B cell (primary cell): ENCODE results near the gene CYP1A1. TPM values are rescaled to one million over a fixed set of nuclear protein-coding genes. Genes with fewer than 3 reads are reported as not detected.

Experiments
- ATAC-seq: fragments of 200-7000 bp; cut with Tn5 transposase; one replicate; pipeline ENCODE4 v1.10.0; 2021; ENCODE audit warnings: low read depth, mild to moderate bottlenecking, moderate number of reproducible peaks, moderate library complexity
- CTCF ChIA-PET: fragments of 350-600 bp; sonication (Branson Sonifier 250); formaldehyde crosslinking; loops from one replicate; lab custom pipeline; 2021; ENCODE audit warnings: antibody characterized with exemption, inconsistent platforms; lab: Charles Lee
- POLR2A ChIA-PET: fragments of 350-600 bp; sonication (Branson Sonifier 250); formaldehyde crosslinking; loops from one replicate; lab custom pipeline; 2021; ENCODE audit warnings: antibody characterized with exemption; lab: Charles Lee
- DNase-seq: peaks from one replicate; pipeline ENCODE4 v3.0.0; 2013
- H2AFZ ChIP-seq: 2 replicates; pipeline ENCODE4 v1.6.1; 2012; ENCODE audit warnings: mild to moderate bottlenecking, low read depth, low read length; ENCODE audit not compliant: insufficient read depth, poor library complexity, severe bottlenecking
- H3K27ac ChIP-seq, 2 donors: 1 replicate in 1 of 2; 2 replicates in 1 of 2; pipeline ENCODE4 v1.5.1; 2012 to 2013; ENCODE audit warnings: low read length in 2 of 2, mild to moderate bottlenecking in 2 of 2, moderate library complexity in 1 of 2
- H3K27me3 ChIP-seq, 4 experiments: fragments of 200-600 bp in 1 of 4; sonication (generic) in 1 of 4; replicated peaks in 1 of 4; 1 replicate in 2 of 4; 2 replicates in 2 of 4; pipeline versions ENCODE4 v1.6.1 to v1.7.0; 2013 to 2016; ENCODE audit warnings: low read length in 3 of 4, mild to moderate bottlenecking in 2 of 4, mixed read lengths in 1 of 4, moderate library complexity in 1 of 4; ENCODE audit not compliant: insufficient read depth in 4 of 4, control insufficient read depth in 3 of 4; ENCODE audit errors: control extremely low read depth in 1 of 4
- H3K36me3 ChIP-seq, 2 experiments: replicated peaks in 1 of 2; 1 replicate in 1 of 2; 2 replicates in 1 of 2; pipeline versions ENCODE4 v1.6.1 to v1.7.1; 2013; ENCODE audit warnings: low read length in 1 of 2; ENCODE audit not compliant: insufficient read depth in 2 of 2, control insufficient read depth in 1 of 2; ENCODE audit errors: control extremely low read depth in 1 of 2, extremely low read depth in 1 of 2
- H3K4me1 ChIP-seq, 2 donors: fragments of 200-600 bp in 1 of 2; sonication (generic) in 1 of 2; 1 replicate in 1 of 2; 2 replicates in 1 of 2; pipeline versions ENCODE4 v1.5.1 to v1.6.1; 2013 to 2017; ENCODE audit warnings: low read length in 2 of 2; ENCODE audit not compliant: control insufficient read depth in 2 of 2, insufficient read depth in 2 of 2
- H3K4me2 ChIP-seq: replicated peaks from 2 replicates; pipeline ENCODE3; 2012; ENCODE audit warnings: mild to moderate bottlenecking, low read depth, low read length; ENCODE audit not compliant: poor library complexity, severe bottlenecking
- H3K4me3 ChIP-seq, 5 experiments: fragments of 200-600 bp in 1 of 5; sonication (generic) in 1 of 5; 1 replicate in 3 of 5; 2 replicates in 2 of 5; pipeline versions ENCODE4 v1.5.1 to v1.7.0; 2011 to 2016; ENCODE audit warnings: low read length in 4 of 5, mild to moderate bottlenecking in 4 of 5, low read depth in 2 of 5, control low read depth in 1 of 5, moderate library complexity in 1 of 5; ENCODE audit not compliant: insufficient read depth in 1 of 5; ENCODE audit errors: control extremely low read depth in 1 of 5, extremely low read depth in 1 of 5
- H3K79me2 ChIP-seq: fragments of 200-600 bp; sonication (generic); one replicate; pipeline ENCODE4 v1.6.0; 2016; ENCODE audit warnings: low read length; ENCODE audit not compliant: control insufficient read depth, insufficient read depth
- H3K9ac ChIP-seq: fragments of 200-600 bp; sonication (generic); 2 replicates; pipeline ENCODE4 v1.6.1; 2017; ENCODE audit warnings: mild to moderate bottlenecking, low read length, moderate library complexity
- H3K9me3 ChIP-seq, 3 donors: one replicate each; pipeline versions ENCODE4 v1.6.1 to v1.7.1; 2013; ENCODE audit warnings: low read length in 2 of 3; ENCODE audit not compliant: control insufficient read depth in 2 of 3, insufficient read depth in 1 of 3; ENCODE audit errors: control extremely low read depth in 1 of 3
- H4K20me1 ChIP-seq: 2 replicates; pipeline ENCODE4 v1.6.0; 2012; ENCODE audit warnings: mild to moderate bottlenecking, low read length; ENCODE audit not compliant: insufficient read depth, control insufficient read depth, poor library complexity, severe bottlenecking
- H3K27ac Mint-ChIP-seq: one replicate; pipeline ENCODE4 v1.8.0; 2021; ENCODE audit warnings: mixed read lengths
- H3K27me3 Mint-ChIP-seq: one replicate; pipeline ENCODE4 v1.8.0; 2021; ENCODE audit warnings: mixed read lengths
- H3K4me1 Mint-ChIP-seq: one replicate; pipeline ENCODE4 v1.8.0; 2021; ENCODE audit warnings: mixed read lengths
- H3K4me3 Mint-ChIP-seq: one replicate; pipeline ENCODE4 v1.8.0; 2021; ENCODE audit warnings: mixed read lengths
- H3K9me3 Mint-ChIP-seq: one replicate; pipeline ENCODE4 v1.8.0; 2022; ENCODE audit warnings: mixed read lengths; ENCODE audit not compliant: insufficient read depth
- CTCF ChIP-seq: fragments of 200-600 bp; IDR thresholded peaks from one replicate; pipeline ENCODE4 v1.8.0; 2022; ENCODE audit warnings: antibody characterized with exemption, mild to moderate bottlenecking
- EZH2 ChIP-seq: IDR thresholded peaks from 2 replicates; pipeline ENCODE4 v1.6.1; 2012; ENCODE audit warnings: borderline replicate concordance, low read depth, mild to moderate bottlenecking, moderate library complexity, low read length; ENCODE audit not compliant: insufficient read depth, poor library complexity, severe bottlenecking
- WGBS: methylation state at CpG from one replicate; pipeline ENCODE4 v1.1.5; 2013; ENCODE audit warnings: missing lambda C conversion rate; ENCODE audit not compliant: insufficient coverage; 5-methylcytosine and 5-hydroxymethylcytosine counted together
- intact Hi-C: fragments of 100-400 bp; cut with micrococcal nuclease; formaldehyde crosslinking; loops from one replicate; pipeline ENCODE4 v1.10.0; 2022
- polyA plus RNA-seq: library from polyadenylated mRNA; depleted of rRNA; stranded (reverse); fragments of >200 nt; gene quantifications from 2 replicates; pipeline ENCODE4 v1.2.3, GENCODE V29; 2012
- total RNA-seq, 2 donors: library from RNA; stranded (reverse); fragments of 120-200 nt in 1 of 2; gene quantifications; 1 replicate in 1 of 2; 2 replicates in 1 of 2; pipeline versions ENCODE4 v1.2.3 to v1.2.4, GENCODE V29; 2013 to 2022

CYP1A1 gene
- total and polyA plus RNA-seq, 2 donors (not counting 1 experiment from before 2014, with no cell fraction given) = 0.24 TPM; not detected in 1

DNA sequence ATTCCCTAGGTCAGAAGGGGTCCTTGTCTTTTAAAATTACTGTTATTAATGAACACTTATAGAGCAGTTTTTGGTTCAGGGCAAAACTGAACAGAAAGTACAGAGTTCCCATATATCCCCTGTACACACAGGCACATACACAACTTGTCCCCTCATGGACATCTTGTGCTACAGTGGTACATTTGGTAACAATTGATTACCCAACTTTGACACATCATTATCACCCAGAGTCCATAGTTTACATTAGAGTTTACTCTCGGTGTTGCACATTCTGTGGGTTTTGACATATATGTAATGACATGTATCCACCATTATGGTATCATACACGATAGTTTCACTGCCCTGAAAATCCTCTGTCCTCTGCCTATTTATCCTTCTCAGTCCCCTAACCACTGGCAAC, 28.5 kb downstream of the CYP1A1 start:
- Mint-ChIP-seq H3K27me3 (peaks cover 4% of the 10 kb centered on the region), H3K9me3 (no peaks in the 10 kb centered on the region), H3K4me3 (peak overlapping the region; percentile 100), H3K27ac (peak overlapping the region; percentile 97), H3K4me1 (peaks cover 33% of the 10 kb centered on the region)
- peaks cover 49% of the 10 kb centered on the region for H3K79me2 ChIP-seq
- H3K27me3 ChIP-seq = peaks cover 0 to 9% (median 1%) of the 10 kb centered on the region in 4 experiments
- ChIA-PET POLR2A (no interaction called here), CTCF (interaction anchor here (0.7 kb wide), 1 partner anchor 63 kb away, joined by 3 read pairs; no protein-coding TSS in a partner anchor)
- H3K27ac ChIP-seq = peak overlapping the region in 1 of 2 donors; percentile 87
- H3K36me3 ChIP-seq = no peaks in the 10 kb centered on the region
- intact Hi-C loops = loop anchor here (1.0 to 2.0 kb wide), 4 partner anchors 28 to 193 kb away; partner anchors contain the start of genes ARID3B, CYP1A1 and MPI
- TF ChIP-seq CTCF (no peak), EZH2 (no peak)
- ATAC-seq = no peak
- H2AFZ ChIP-seq = peak overlapping the region; percentile 96
- WGBS = 100% methylated on average over 1 of the region's 2 CpGs
- H4K20me1 ChIP-seq = no peaks in the 10 kb centered on the region
- H3K9me3 ChIP-seq = no peaks in the 10 kb centered on the region
- peaks cover 14 to 16% of the 10 kb centered on the region in 2 donors for H3K4me1 ChIP-seq
- no peak for DNase-seq
- peak overlapping the region; percentile 88 for H3K4me2 ChIP-seq
- peak overlapping the region; percentile 89 for H3K9ac ChIP-seq
- peak overlapping the region in 3 of 5 experiments; percentile 70 to 95 (median 93) for H3K4me3 ChIP-seq

DNA sequence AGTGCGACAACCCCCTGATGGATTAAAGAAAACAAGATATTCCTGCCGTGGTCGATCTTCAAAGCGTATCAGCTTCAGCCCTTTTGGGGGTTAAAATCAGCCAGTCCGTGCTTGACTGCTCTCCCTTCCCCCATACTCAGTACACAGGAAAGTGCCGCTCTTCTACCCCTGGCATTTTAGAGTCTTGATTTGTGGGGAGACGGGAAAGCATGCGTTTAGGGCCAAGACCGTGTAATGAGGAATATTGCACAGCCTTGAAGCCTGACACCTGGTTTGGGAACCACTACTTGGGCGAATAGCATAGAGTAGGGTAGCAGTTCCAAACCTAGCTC, 29.0 kb downstream of the CYP1A1 start:
- no peaks in the 10 kb centered on the region for H3K9me3 ChIP-seq
- DNase-seq (no peak), ATAC-seq (no peak)
- H3K9me3 Mint-ChIP-seq = no peaks in the 10 kb centered on the region
- CTCF ChIA-PET = interaction anchor here (0.7 kb wide), 1 partner anchor 62 kb away, joined by 3 read pairs; no protein-coding TSS in a partner anchor
- H3K4me3 ChIP-seq = peak overlapping the region; percentile 70 to 95 (median 87)
- intact Hi-C loops = loop anchor here (1.0 to 2.0 kb wide), 4 partner anchors 28 to 194 kb away; partner anchors contain the start of genes ARID3B, CYP1A1 and MPI
- H3K27me3 Mint-ChIP-seq = no peaks in the 10 kb centered on the region
- H3K79me2 ChIP-seq = peaks cover 53% of the 10 kb centered on the region
- no peaks in the 10 kb centered on the region for H3K36me3 ChIP-seq
- peak overlapping the region; percentile 89 for H3K9ac ChIP-seq
- H3K4me2 ChIP-seq = peak overlapping the region; percentile 88
- POLR2A ChIA-PET = no interaction called here
- 0% methylated on average over 2 of the region's 10 CpGs for WGBS
- H3K4me3 Mint-ChIP-seq = peak overlapping the region; percentile 100
- H3K27ac Mint-ChIP-seq = peak overlapping the region; percentile 97
- peaks cover 0 to 6% (median 0%) of the 10 kb centered on the region in 4 experiments for H3K27me3 ChIP-seq
- H3K27ac ChIP-seq = peak overlapping the region; percentile 63 to 87
- no peaks in the 10 kb centered on the region for H4K20me1 ChIP-seq
- peaks cover 14 to 16% of the 10 kb centered on the region in 2 donors for H3K4me1 ChIP-seq
- H2AFZ ChIP-seq = peak overlapping the region; percentile 96
- H3K4me1 Mint-ChIP-seq = peaks cover 33% of the 10 kb centered on the region
- TF ChIP-seq EZH2 (no peak), CTCF (no peak)
